PC-3 (cell line): ENCODE data around the gene ITGB1BP1. TPM values are rescaled to one million over a fixed set of nuclear protein-coding genes. Genes with fewer than 3 reads are reported as not detected.
A peak's percentile ranks its signal among the peaks of the same experiment; 100 is the strongest.

Experiments used
- ATAC-seq: fragments of 200-7000 bp; cut with Tn5 transposase; 2 replicates; pipeline ENCODE4 v1.9.1; 2020; ENCODE audit warnings: mild to moderate bottlenecking, moderate library complexity
- Bru-seq: library from RNA; stranded (reverse); fragments of 400-500 nt; gene quantifications from one replicate; lab custom pipeline; 2021; lab: Mats Ljungman, UMichigan
- BruChase-seq, 2 experiments: library from RNA; stranded (reverse); fragments of 400-500 nt; gene quantifications; one replicate each; lab custom pipeline; 2021; lab: Mats Ljungman, UMichigan
- BruUV-seq: library from RNA; stranded (reverse); fragments of 400-500 nt; replicated peaks from 2 replicates; lab custom pipeline; 2021; lab: Mats Ljungman, UMichigan
- CTCF ChIA-PET: fragments of 300-600 bp; sonication (Branson Sonifier 250); formaldehyde crosslinking; loops from one replicate; lab custom pipeline; 2022; ENCODE audit warnings: antibody characterized with exemption; lab: Charles Lee
- POLR2A ChIA-PET: fragments of 300-600 bp; sonication (Branson Sonifier 250); formaldehyde crosslinking; loops from one replicate; lab custom pipeline; 2022; ENCODE audit warnings: antibody characterized with exemption; ENCODE audit not compliant: unreplicated experiment; lab: Charles Lee
- DNase-seq: peaks from one replicate; pipeline ENCODE4 v3.0.0-alpha.2; 2015
- H2AFZ ChIP-seq: fragments of 300-600 bp; sonication (generic); 2 replicates; pipeline ENCODE4 v1.6.0; 2016; ENCODE audit warnings: antibody characterized with exemption, low read length
- H3F3A ChIP-seq: fragments of 300-600 bp; sonication (generic); one replicate; pipeline ENCODE4 v1.6.0; 2017; ENCODE audit warnings: antibody characterized with exemption, low read length, control low read depth, mild to moderate bottlenecking; ENCODE audit not compliant: unreplicated experiment
- H3K27ac ChIP-seq: fragments of 300-600 bp; sonication (generic); 2 replicates; pipeline ENCODE4 v1.5.1; 2016; ENCODE audit warnings: mild to moderate bottlenecking, low read length
- H3K27me3 ChIP-seq: fragments of 300-600 bp; sonication (generic); 2 replicates; pipeline ENCODE4 v1.6.1; 2016; ENCODE audit warnings: low read length, mixed read lengths
- H3K36me3 ChIP-seq: fragments of 300-600 bp; sonication (generic); 2 replicates; pipeline ENCODE4 v1.6.1; 2016; ENCODE audit warnings: low read depth, mixed run types, low read length, mixed read lengths
- H3K4me1 ChIP-seq: fragments of 300-600 bp; sonication (generic); 2 replicates; pipeline ENCODE4 v1.5.1; 2016; ENCODE audit warnings: low read length; ENCODE audit not compliant: insufficient read depth
- H3K4me2 ChIP-seq: fragments of 300-600 bp; sonication (generic); 2 replicates; pipeline ENCODE4 v1.6.0; 2016; ENCODE audit warnings: low read length
- H3K4me3 ChIP-seq: fragments of 300-600 bp; sonication (generic); 2 replicates; pipeline ENCODE4 v1.5.1; 2016; ENCODE audit warnings: mild to moderate bottlenecking, low read length, mixed read lengths
- H3K79me2 ChIP-seq: fragments of 300-600 bp; sonication (generic); 2 replicates; pipeline ENCODE4 v1.6.1; 2017; ENCODE audit warnings: low read length, mixed read lengths
- H3K9ac ChIP-seq: fragments of 300-600 bp; sonication (generic); 2 replicates; pipeline ENCODE4 v1.6.0; 2016; ENCODE audit warnings: mild to moderate bottlenecking, low read length
- H3K9me2 ChIP-seq: fragments of 300-600 bp; sonication (generic); replicated peaks from 2 replicates; pipeline ENCODE4 v1.6.1; 2016; ENCODE audit warnings: mixed run types, low read length, mixed read lengths
- H3K9me3 ChIP-seq: fragments of 300-600 bp; sonication (generic); 2 replicates; pipeline ENCODE4 v1.6.1; 2016; ENCODE audit warnings: low read length, mixed read lengths
- H4K20me1 ChIP-seq: fragments of 300-600 bp; sonication (generic); 2 replicates; pipeline ENCODE4 v1.6.1; 2016; ENCODE audit warnings: low read length, mixed read lengths
- CTCF ChIP-seq: fragments of 300-600 bp; sonication (generic); conservative IDR thresholded peaks from 2 replicates; pipeline ENCODE4 v1.5.1; 2017; ENCODE audit warnings: antibody characterized with exemption, low read depth, mild to moderate bottlenecking, low read length
- EZH2 ChIP-seq: fragments of 300-600 bp; sonication (generic); IDR thresholded peaks from one replicate; pipeline ENCODE4 v1.6.1; 2017; ENCODE audit warnings: antibody characterized with exemption, mild to moderate bottlenecking, low read length; ENCODE audit not compliant: unreplicated experiment
- EZH2phosphoT487 ChIP-seq: fragments of 300-600 bp; sonication (generic); IDR thresholded peaks from 2 replicates; pipeline ENCODE4 v1.6.1; 2018; ENCODE audit warnings: mild to moderate bottlenecking, antibody characterized with exemption, low read length, borderline replicate concordance
- intact Hi-C: fragments of 100-400 bp; cut with micrococcal nuclease; formaldehyde crosslinking; loops from 2 replicates; pipeline ENCODE4 v1.9.0; 2023
- long read RNA-seq: library from polyadenylated mRNA; unstranded; transcript quantifications from one replicate; pipeline ENCODE4 v2.0.0, GENCODE V29; 2021; ENCODE audit not compliant: unreplicated experiment
- total RNA-seq: library from RNA; depleted of rRNA; stranded (reverse); fragments of >200 nt; gene quantifications from 2 replicates; pipeline ENCODE4 v1.2.3, GENCODE V29; 2014; rRNA removed

The ITGB1BP1 gene, protein sequence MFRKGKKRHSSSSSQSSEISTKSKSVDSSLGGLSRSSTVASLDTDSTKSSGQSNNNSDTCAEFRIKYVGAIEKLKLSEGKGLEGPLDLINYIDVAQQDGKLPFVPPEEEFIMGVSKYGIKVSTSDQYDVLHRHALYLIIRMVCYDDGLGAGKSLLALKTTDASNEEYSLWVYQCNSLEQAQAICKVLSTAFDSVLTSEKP
- total RNA-seq (77.6 and 78.5 TPM in 2 replicates), Bru-seq, nascent RNA (percentile 74 among the genes with signal in this experiment), BruChase-seq, experiment 1, labeled RNA remaining after a 6-hour chase (percentile 80 among the genes with signal in this experiment), BruChase-seq, experiment 2, labeled RNA remaining after a 2-hour chase (percentile 77 among the genes with signal in this experiment)
- long read RNA-seq, full-length matches to known transcripts = 24 of 66 reads
- long read RNA-seq, partial matches to known transcripts = 6 of 66 reads
- long read RNA-seq, other reads (novel, unspliced or antisense) = 36 of 66 reads

GRCh38 chr2:9423100-9423921 is at the start of gene ITGB1BP1, which contains the start of gene CPSF3:
Gene ITGB1BP1 (minus strand): TSS chr2:9423528. CDS start chr2:9418697, 4,831 bp downstream.
Gene CPSF3 (plus strand): TSS chr2:9423654. CDS start chr2:9423774, 120 bp downstream.
- no peaks in the 10 kb centered on the region for H3K27me3 ChIP-seq
- ATAC-seq = peak; percentile 86
- no peaks in the 10 kb centered on the region for H3K9me2 ChIP-seq
- intact Hi-C loops = loop anchor here (2.0 to 5.0 kb wide), 2 partner anchors 54 to 281 kb away; no protein-coding TSS in a partner anchor
- peak within 1 kb of the TSS; percentile 97 for H3K9ac ChIP-seq
- H3K4me3 ChIP-seq = peak within 1 kb of the TSS; percentile 96
- BruUV-seq = no TSS peak
- H3K79me2 ChIP-seq = peaks cover 76% of the 10 kb centered on the region
- POLR2A ChIA-PET = interaction anchor here (0.6 to 1.0 kb wide), 4 partner anchors 36 to 280 kb away, joined by 3 to 7 read pairs (median 4); no protein-coding TSS in a partner anchor
- H3K9me3 ChIP-seq = no peaks in the 10 kb centered on the region
- H3K36me3 ChIP-seq = peaks cover 3% of the 10 kb centered on the region; the same call in 1 of the 2 replicates
- H2AFZ ChIP-seq = peak within 1 kb of the TSS; percentile 95
- peak; percentile 98 for DNase-seq
- CTCF ChIA-PET = no interaction called here
- no peaks in the 10 kb centered on the region for H3F3A ChIP-seq
- peak within 1 kb of the TSS; percentile 61 for H3K27ac ChIP-seq
- TF ChIP-seq EZH2 (no peak), EZH2phosphoT487 (no peak), CTCF (no peak)
- peaks cover 18% of the 10 kb centered on the region for H3K4me1 ChIP-seq
- no peaks in the 10 kb centered on the region; the same call in 1 of the 2 replicates for H4K20me1 ChIP-seq
- H3K4me2 ChIP-seq = peak within 1 kb of the TSS; percentile 100

DNA sequence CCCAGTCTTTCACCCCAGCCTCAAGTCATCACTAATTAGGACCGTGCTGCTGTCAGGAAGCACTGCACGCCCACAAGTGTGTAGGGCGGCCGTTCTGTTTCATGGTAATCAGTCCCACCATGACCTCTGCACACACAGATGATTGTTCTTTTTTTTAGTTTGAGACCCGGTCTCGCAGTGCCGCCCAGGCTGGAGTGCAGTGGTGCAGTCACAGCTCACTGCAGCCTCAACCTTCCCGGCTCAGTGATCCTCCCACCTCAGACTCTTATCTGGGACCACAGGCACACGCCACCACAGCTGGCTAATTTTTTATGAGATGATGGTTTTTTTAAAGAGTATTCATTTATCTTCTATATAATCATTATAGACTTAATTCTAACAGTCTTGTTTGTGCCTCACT is 49.2 kb upstream of the ITGB1BP1 start:
- Histone ChIP-seq H3K4me1 (peaks cover 8% of the 10 kb centered on the region; the same call in 1 of the 2 replicates), H3K4me3 (no peak overlapping the region), H3K27ac (no peak overlapping the region), H4K20me1 (no peaks in the 10 kb centered on the region), H2AFZ (no peak overlapping the region), H3K9me3 (no peaks in the 10 kb centered on the region), H3K9me2 (no peaks in the 10 kb centered on the region), H3K9ac (no peak overlapping the region), H3K4me2 (no peak overlapping the region), H3K27me3 (no peaks in the 10 kb centered on the region), H3K79me2 (peaks cover 14% of the 10 kb centered on the region), H3K36me3 (peaks cover 19% of the 10 kb centered on the region), H3F3A (no peaks in the 10 kb centered on the region)
- no TSS peak for BruUV-seq
- ATAC-seq = no peak
- CTCF ChIA-PET = no interaction called here
- TF ChIP-seq EZH2 = no peak
- TF ChIP-seq CTCF = no peak
- TF ChIP-seq EZH2phosphoT487 = no peak
- DNase-seq = no peak
- intact Hi-C loops = no loop called here
- POLR2A ChIA-PET = no interaction called here
